Germinal center (tissue), 1 donor: Measurements from ENCODE around the gene OOSP4B.
"Not testable (repeated sequence)": the region's sequence is repeated elsewhere in the genome, so short reads cannot be mapped to it uniquely, and the experiment has no call there.

Experiments
- DNase-seq: peaks from one replicate; pipeline ENCODE4 v3.0.0; 2012; ENCODE audit warnings: mixed read lengths, low spot score

Gene OOSP4B

DNA sequence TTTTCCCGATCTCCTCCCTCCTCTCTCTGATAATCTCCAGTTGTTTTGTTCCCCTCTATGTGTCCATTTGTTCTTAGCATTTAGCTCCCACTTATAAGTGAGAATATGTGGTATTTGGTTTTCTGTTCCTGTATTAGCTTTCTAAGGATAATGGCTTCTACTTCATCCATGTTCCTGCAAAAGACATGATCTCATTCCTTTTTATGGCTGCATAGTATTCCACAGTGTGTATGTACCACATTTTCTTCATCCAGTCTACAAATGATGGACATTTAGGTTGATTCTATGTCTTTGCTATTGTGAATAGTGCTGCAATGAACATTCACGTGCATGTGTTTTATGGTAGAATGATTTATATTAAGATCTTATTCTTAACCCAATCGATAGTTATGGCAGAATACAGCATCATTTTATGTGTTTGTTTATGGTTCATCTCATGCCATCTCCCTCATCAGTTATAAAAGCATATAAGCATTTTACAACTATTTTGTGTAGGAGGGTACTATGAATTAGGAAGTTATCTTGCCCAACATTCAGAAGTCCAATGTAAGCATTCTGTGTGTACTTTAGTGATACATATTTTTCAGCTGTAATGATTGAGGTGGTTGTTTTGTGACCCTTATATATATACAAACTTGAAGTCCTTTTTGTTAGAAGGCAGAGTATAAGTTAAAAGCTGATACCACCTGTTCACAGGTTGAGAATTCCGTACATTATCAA lies 42.7 kb downstream of the OOSP4B start:
- DNase-seq, result no peak

GRCh38 chr11:60064111-60064510 lies 47.1 kb downstream of the OOSP4B start:
- DNase-seq, result peak; percentile 6

DNA sequence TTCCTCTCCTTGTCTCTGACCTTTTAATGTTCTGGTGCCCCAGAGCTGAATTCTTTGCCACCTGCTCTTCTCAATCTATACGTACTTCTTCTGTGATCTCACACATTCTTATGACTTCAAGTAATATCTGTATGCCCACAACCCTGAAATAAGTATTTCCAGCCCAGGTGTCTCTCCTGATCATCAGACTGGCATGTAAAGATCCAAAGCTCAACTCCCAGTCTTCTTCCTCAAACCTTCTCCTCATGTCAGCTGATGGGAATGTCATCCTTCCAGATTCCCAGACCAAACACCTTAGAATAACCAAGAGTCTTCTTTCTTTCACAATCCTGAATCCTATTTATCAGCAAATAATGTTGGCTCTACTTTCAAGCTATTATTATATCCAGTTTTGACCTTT lies 48.8 kb downstream of the OOSP4B start:
- DNase-seq, result no peak

GRCh38 chr11:60069450-60069849 lies 52.5 kb downstream of the OOSP4B start:
- DNase-seq, result no peak

GRCh38 chr11:60071644-60072043 lies 54.7 kb downstream of the OOSP4B start:
- DNase-seq, result not testable (repeated sequence)

GRCh38 chr11:60077216-60077817 lies 60.3 kb downstream of the OOSP4B start:
- DNase-seq, result no peak

GRCh38 chr11:60077981-60078380 lies 61.0 kb downstream of the OOSP4B start:
- DNase-seq, result no peak

DNA sequence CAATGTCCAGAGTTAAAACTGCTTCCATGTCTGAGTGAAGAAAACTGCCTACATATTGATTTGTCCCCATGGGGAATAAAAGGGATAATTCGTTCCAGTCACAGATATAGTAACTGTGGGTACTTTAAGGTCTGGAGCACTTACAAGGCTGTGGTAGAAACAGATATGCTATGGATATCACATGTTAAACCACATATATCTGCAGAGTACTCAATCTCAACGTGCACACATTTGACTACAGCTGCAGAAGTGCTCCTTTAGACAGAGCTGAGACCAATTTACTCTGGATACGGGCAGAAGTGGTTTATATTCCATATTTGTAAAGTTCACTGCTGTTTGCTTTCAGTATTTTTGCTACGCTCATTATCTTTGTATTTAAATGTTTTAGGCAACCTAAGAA lies 61.8 kb downstream of the OOSP4B start:
- no peak for DNase-seq

- DNase-seq, result no peak
Measured at GRCh38 chr11:60080535-60080934, 63.6 kb downstream of the OOSP4B start.
